8988T (cell line): ENCODE results near the gene UTP15.

Experiments used
- DNase-seq: peaks from one replicate; pipeline ENCODE4 v3.0.0; 2011

Gene UTP15, protein sequence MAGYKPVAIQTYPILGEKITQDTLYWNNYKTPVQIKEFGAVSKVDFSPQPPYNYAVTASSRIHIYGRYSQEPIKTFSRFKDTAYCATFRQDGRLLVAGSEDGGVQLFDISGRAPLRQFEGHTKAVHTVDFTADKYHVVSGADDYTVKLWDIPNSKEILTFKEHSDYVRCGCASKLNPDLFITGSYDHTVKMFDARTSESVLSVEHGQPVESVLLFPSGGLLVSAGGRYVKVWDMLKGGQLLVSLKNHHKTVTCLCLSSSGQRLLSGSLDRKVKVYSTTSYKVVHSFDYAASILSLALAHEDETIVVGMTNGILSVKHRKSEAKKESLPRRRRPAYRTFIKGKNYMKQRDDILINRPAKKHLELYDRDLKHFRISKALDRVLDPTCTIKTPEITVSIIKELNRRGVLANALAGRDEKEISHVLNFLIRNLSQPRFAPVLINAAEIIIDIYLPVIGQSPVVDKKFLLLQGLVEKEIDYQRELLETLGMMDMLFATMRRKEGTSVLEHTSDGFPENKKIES

DNA sequence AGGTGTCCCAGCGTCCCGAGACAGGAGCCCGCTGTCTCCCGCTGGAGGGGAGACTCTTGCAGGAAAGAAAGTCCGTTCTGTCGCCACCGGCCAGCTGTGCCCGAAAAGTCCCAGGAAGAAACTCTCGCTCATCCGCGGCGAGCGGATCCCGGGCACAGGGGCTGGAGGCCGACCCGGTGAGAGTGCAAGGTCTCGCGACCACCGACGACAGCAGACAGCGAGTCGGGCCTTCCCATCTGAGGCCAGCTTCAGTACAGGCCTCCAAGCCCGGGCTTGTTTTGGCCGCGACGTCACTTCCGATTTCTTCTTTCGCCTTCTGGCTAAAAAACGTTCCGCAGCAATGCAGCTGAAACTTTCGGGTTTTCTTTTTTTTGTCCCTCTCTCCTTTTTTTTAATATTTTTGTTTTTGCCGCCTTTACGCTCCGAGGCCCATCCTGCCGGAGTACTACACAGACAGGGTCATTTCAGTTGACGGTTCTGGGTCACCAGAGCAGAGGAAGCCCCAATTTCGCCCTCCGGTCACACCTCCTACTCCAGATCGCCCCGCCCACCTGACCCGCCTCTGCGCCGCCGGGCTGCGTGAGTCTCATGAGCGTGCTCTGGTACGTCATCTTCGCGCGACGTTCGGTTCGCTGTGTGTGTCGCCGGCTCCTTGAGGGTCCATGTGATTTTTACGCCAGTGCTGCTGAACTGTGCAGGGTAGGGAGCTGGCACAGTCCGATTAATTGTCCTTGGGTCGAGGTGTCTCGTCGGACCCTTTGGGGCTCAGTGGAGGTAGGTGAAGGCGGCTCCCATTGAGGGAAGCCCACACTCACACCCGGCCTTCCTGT lies at the start of gene UTP15, which contains the start of gene ANKRA2:
TSS of gene UTP15 (plus strand) at position 605 of the 830 bp plus-strand sequence. CDS start 1,602 bp downstream, outside the sequence.
TSS of gene ANKRA2 (minus strand) at position 501 of the 830 bp plus-strand sequence. CDS start 2,758 bp downstream, outside the sequence.
- DNase-seq, result peak; percentile 21

DNA sequence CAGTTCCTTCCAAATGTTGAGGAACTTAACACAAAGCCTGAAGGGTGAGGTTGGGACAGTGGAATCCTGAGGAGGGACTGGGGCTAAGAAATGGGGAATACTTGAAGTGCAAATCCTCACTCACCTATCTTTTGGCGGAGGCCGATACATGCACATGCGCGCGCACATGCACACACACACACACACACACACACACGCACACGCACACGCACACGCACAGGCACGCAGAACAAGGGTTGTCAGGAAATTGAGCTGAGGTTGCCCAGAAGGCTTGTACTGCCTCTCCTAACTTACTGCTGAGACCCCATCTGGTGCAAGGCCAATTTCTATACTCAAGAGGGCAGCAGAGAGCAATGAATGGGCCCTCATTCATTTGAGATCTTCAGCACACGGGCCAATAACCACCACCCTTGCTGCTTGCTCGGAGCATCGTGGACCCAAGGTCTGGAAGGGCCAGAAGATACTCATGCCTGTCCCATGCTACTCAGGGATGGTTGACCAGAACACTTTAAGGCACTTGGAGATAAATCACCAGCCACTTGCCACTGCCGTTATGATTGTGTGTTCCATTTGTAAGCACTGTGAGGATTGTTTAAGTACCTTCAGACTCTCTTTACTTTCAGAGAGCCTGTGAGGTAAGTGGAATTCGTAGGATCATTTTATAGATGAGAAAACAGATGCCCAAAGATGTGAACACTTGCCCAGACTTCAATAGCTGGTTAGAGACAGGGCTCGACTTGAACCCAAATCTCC lies 45.8 kb upstream of the UTP15 start:
- DNase-seq, result peak; percentile 67

DNA sequence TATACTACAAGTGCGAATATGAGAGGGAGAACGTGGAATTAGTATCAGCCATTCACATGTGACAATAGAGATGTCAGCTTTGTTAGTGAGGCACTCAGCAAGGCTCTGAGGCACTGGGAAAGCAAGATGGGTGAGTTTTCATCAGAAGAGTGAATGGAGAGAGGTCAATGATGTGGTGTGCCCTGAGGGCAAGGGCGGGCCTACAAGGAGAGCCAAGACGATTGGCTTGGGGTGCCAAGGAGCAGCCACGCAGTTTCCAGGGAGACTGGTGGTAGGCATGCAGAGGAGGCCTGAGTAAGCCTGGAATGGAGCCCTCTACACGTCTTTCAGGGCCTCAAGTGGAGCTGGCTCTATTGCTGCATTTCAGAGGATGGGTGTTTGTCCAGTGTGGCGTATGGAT lies 42.6 kb upstream of the UTP15 start:
- DNase-seq, result no peak

DNA sequence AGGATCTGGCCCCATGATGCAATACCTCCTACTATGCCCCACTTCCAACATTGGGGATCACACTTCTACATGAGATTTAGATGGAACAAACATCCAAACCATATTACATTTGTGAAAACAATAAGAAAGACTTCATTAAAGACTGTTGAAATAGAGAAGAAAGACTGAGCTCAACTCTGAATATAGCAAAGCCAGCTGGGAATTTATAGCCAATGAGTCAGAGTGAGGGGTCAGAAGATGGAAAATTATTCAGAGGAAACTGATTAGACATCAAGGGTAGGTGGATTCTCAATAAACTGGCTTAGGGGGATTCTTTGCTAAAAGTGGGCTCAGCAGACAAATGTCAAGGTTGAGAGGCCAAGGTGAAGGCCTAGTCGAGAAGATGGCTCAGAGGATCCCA lies 41.7 kb upstream of the UTP15 start:
- DNase-seq, result no peak

DNA sequence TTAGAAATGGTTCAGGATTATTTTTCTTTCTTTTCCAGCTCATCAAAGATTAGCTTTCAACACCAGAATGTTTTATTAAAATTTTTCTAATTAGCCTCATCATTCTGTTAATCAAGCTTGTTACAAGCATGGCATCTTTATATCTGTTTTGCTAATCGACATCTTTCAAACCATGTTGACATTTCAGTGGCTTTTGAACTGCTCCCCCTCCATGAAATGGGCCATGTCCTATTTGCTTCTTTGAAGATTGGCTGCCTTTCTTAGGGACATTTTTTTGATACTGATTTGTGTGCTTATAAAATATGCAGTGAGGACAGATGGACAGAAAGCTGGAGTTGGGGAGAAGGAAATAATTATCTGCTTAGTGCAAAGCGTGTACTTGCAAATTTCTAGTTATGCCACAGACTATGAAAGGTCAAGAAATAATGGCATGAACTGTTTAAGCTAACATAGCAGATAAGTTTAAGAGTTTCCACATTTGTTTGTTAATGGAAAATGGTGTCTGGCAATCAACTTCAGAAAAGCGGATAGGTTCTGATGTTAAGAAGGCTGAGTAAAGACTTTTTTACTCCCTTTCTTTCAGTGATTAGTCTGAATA lies 39.8 kb upstream of the UTP15 start:
- DNase-seq, result no peak

DNA sequence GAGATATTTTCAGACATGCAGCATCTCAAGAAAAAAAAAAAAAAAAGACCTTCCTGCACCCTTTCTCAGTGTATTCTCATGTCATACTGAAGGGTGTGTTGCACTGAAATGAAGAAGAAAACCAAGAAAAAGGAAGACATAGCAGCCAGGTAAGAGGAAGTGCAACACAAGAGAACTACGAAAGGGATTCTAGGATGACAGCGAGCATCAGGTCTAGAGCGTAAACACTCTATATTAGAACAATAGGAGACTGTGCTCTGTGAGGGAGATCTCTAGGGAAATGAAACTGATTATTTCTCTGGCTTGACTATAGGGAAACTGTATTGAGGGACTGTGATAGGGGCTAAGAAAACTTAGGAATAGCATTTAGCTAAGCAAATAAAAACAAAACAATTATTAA lies 37.3 kb upstream of the UTP15 start:
- no peak for DNase-seq

DNA sequence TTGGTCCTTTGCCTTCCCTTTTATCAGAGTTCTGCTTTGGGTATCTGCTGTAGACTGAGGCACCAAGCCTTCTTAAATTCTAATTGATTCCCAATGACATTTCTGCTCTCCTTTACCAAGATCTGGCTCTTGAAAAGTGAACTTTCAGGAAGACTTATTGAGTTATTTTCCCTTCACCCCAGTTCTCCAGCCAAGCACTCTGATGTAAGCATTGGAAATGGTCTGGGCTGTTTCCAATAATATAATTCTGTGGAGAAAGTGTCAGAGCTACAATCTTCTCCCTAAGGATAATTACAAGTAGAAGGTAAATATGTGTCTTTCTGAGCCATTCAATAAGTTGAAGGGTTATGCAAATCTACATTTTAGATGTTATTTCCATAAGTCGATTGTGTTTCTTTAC lies 36.5 kb upstream of the UTP15 start:
- DNase-seq, result no peak

DNA sequence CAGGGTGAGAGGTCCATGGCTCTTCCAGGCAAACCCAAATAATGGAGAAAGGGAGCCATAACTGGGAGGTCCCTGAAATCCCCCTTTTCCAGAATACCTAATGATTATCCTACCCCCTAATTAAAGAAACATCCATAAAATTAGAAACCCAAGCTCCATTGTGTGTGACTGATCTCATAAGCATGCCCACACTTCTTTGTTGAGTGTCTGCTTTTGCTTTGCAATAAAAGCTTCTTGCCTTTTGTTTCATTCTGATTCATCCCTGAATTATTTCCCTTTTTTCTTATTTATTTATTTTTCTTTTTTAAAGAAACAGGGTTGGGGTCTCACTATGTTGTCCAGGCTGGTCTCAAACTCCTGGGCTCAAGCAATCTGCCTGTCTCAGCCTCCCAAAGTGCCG lies 34.2 kb upstream of the UTP15 start:
- no peak for DNase-seq

DNA sequence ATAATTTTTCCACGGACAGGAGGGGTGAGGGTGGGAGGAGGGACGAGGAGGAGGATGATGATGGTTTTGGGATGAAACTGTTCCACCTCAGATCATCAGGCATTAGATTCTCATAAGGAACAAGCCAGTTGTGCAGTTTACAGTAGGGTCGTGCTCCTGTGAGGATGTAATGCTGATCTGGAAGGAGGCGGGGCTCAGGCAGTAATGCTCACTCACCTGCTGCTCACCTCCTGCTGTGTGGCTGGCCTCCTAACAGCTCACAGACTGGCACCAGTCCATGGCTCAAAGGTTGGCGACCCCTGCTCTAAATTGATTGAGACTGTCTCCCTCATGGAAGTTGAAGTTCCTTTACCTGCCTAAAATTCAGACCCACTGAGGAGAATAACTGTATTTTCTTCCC lies 33.3 kb upstream of the UTP15 start:
- DNase-seq, result no peak

DNA sequence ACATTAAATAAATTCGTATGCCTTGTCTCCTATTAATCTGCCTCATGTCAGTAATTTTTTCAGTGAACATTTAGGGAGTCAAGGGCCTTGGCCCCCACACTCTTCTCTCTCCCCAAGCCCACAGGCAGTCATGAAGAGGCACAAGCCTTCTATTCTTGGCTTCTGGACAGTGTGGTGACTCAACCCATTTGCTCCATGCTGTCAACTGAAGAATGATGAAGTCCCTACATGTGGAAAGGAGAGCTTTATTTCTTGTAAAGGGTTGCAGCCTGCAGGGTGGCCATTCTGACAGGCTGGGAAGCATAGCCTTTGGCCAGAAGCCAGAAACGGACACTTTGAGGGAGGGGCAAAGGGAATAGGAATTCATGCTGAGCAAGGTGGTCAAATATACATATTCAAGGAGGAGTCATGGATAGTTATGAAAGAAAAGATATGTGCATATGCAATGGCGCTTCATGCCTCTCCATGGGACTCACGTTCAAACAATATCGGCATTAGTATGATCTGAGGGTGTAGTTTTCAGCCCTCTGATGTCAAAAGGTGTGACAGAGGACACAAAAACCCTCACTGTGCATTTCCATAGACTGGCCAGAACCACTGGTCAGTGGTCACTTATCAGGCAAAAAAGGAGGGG lies 31.4 kb upstream of the UTP15 start:
- DNase-seq, result no peak

DNA sequence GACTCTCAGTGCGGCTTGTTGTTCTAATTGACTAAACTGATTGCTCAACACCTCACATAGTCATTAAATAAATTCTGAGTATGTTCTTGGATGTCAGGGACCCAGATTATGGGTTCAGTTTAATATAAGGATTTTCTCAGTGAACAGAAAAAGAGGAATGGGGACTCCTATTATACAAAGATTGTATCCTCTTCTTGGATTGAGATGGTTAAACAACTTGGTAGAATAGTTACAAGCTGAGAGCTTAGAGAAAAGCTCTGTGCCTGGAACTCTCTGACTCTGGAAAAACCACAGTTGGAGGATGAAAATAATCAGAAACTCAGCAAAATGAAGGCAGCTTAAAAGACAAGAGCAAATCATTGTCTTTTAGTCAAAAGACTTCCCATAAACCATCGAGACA lies 30.6 kb upstream of the UTP15 start:
- DNase-seq, result no peak

DNA sequence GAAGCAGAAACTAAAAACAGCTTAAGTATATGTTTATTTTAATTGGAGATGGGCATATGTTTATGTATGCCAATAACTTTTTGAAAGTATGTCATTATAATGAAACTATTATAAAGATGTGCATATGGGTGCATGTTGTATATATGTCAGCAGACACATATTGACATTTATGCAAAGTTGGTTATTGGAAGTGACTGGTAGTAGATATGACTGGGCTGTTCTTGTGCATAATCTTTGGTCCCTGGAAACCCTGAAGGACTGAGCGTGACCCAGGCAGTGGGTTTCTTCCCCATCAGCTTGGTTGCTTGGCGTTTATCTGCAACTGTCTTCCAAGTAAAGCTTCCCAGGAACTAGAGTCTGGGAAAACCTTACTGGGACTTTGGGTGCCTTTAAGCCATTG lies 25.8 kb upstream of the UTP15 start:
- DNase-seq, result no peak

DNA sequence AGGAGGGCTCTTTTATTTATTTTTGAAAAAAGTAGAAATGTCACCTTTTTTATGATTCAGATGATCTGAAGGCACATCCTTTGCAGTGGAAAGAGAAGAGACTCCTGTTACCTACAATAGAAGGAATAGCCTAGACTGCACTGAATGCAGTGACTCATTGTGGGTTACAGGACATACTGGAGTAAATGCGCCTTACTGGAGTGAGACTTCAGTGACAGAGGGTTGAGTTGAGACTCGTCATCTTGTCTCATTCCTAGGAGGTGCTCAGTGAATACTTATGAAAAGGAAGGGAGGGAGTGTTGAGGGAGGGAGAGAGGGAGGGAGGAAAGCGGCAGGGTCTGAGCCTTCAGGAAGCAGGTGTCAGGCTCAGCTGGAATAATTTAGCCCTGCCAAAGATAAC lies 25.4 kb upstream of the UTP15 start:
- no peak for DNase-seq

DNA sequence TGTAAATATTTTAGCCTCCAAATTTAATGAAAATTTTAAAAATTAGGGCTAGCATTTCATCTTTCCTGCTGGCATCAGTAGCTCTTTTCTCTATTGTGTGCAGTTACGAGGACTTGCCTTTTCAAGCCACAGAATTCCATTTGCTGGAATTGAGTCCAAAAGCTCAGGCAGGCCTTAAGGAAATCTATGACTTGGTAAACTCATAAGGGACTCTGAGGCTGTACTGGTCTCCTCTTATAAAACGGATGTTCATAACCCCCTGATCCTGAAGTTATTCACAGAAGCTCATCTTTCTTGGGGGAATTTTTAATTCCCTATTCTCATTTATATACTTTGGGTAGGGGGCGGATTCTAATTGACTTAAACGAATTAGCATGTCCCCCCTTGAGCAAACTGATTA lies 23.5 kb upstream of the UTP15 start:
- DNase-seq, result no peak

DNA sequence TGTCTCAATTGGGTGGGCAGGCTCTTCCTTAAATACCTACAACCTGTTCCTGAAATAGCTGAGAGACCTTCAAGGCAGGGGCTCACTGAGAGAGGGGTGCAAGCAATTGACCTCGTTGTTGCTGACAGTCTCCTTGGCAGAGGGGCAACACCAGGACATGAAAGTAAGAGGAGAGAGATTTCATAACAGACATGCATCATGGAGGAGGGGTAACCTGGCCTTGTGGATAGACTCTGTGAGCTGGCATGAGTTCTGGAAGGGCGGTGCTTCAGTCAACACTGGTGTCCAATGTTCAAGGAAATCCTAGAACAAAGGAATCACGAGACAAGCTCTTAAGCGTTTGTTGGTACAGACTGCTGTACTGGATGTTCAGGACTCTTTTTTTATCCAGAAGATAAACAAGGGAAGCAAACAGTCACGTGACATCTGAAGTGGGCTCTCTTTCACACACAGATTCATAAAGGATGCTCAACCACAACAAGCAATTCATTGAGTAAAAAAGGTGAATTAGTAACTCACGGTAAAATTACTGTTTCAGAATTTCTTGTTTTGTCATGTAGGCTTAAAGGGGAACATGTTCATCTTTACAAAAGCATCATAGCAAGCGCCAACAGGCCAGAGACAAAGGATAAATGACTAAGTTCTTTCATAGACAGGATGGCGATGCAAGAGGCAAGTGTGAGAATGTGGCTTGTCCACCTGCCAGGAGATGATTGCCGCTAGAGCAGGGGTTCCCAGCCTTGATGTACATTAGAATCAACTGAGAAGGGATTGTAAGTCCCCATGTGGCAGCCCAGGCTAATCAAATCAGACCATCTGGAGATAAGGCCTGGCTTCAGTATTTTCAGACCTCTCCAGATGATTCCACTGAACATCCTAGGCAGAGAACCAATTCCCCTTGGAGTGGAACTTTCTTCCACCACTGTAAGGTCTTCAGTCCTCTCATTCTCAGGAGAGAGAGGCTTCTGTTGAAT lies 20.8 kb upstream of the UTP15 start:
- no peak for DNase-seq

DNA sequence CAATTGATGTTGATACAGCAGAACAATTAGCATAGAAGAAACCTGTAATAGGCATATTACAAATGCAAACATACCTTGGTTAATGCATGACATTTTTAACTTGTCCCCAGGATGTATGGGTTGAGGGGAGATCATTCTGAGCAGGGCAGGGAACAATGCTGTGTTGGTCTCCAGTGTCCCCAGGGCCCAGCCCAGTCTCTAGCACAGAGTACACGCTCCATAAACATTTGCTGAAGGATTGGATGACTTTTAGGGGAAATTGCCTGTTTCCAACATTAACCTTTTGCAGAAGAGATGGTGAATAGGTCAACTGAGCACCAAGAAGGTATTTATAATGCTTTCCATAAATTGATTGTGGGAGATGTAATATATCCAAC lies 20.2 kb upstream of the UTP15 start:
- no peak for DNase-seq

DNA sequence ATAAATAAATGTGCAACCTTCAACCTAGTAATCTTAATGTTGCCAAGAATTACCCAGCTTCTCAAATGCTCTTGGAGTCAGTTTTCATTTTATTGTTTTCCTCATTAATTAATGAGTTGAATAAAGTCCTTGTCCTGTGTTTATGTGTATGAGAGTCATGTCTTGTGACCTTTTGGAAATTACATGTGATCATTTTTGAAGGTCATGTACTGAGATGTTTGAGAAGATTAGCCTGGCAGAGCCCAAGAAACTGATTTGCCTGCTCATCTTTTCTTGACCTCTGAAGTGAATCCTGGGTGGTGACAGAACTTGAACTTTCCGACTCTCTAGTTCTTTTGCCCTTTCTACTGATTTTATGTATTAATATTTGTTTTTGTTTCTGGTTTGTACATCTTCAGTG lies 15.5 kb upstream of the UTP15 start:
- no peak for DNase-seq

DNA sequence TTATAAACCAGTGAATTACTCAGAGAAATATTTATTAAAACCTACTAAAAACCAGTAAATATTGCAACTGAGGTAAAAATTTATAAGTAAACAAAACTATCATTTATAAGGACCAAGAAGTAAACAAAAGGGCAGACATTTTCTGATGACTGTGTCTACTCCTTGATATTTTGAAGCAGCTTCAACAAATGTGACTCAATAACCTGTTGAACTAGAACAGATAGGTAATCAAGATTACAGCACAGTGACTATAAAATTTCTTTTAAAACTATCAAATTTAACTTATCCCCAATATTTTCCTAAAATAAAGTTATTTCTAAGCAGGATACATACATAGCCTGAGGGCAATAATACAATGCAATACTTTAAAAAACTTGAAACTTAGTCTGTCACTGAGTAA lies 12.9 kb upstream of the UTP15 start:
- DNase-seq, result no peak

DNA sequence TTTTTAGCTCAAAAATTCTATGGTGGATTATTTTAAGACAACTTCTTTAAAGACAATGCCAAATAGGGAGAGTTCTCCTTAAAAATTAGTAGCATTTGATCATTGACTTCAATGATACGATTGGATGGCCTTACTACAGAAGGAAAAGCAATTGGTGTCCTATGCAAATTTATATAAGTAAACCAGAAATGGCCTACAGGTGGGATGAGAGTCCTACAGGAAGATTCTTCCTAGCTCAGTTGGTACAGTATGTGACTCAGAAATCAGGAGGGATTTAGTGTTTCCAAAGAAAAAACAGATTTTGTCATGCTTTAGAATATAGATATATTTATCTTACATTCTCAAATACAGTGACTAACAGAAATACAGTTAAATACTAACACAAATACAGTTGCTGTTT lies 6.6 kb upstream of the UTP15 start:
- no peak for DNase-seq

DNA sequence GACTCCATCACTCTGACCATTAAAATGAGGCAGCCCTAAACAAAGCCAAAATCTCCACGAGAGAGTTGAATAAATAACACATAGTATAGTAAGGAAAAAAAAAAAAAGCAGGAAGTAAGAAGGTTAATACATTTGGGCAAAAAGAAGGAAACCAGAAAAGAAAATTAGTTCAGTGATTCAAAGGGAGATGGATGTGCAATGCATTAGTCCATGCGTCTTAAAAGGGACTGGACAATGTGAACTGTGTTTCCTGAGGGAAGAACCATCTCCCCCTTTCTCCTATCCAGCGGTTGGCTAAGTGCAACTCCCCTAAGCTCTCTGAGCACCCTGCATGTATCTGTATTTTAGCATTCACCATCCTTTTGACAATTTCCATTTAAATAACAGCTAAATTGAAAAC lies 1.5 kb upstream of the UTP15 start:
- DNase-seq, result no peak

DNA sequence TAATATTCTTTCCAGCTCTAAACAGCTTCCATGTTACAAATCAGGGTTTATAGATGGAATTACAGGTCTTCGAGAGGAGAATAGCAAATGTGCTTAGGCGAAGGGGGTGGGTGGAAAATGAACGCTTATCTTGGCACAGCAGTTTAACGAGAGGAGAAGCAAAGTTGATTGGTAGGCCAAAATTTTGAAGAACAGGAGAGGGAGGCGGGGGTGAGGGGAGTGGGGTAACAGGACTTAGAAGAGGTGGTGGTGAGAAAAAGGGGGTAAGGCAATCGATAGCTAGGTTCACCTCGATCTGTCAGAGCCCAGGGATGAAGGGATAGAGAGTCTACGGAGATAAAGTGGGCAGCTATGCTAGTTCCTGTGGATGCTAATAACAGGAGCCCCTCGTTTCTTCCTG lies 868 bp upstream of the UTP15 start:
- DNase-seq, result no peak
